ENCODE measurements around the gene MEGF9.

The MEGF9 gene

GRCh38 chr9:120710110-120710981 lies 3.9 kb downstream of the MEGF9 start:
- in situ Hi-C loops (cut with MboI; ENCODE audit: low sequenced_read_pairs), result no loop called here

GRCh38 chr9:120708526-120709224 lies 5.6 kb downstream of the MEGF9 start:
- in situ Hi-C loops (cut with MboI; ENCODE audit: low sequenced_read_pairs), result no loop called here

GRCh38 chr9:120707170-120707569 lies 7.1 kb downstream of the MEGF9 start:
- in situ Hi-C loops (cut with MboI; ENCODE audit: low sequenced_read_pairs), result no loop called here

- in situ Hi-C loops (cut with MboI; ENCODE audit: low sequenced_read_pairs), result no loop called here
Measured at GRCh38 chr9:120705174-120705573, 9.1 kb downstream of the MEGF9 start.

GRCh38 chr9:120702075-120702474 lies 12.2 kb downstream of the MEGF9 start:
- in situ Hi-C loops (cut with MboI; ENCODE audit: low sequenced_read_pairs), result no loop called here

GRCh38 chr9:120701248-120701647 lies 13.0 kb downstream of the MEGF9 start:
- in situ Hi-C loops (cut with MboI; ENCODE audit: low sequenced_read_pairs), result no loop called here

- in situ Hi-C loops (cut with MboI; ENCODE audit: low sequenced_read_pairs), result no loop called here
Measured at GRCh38 chr9:120698766-120699165, 15.5 kb downstream of the MEGF9 start.

GRCh38 chr9:120697448-120697847 lies 16.8 kb downstream of the MEGF9 start:
- in situ Hi-C loops (cut with MboI; ENCODE audit: low sequenced_read_pairs), result no loop called here

GRCh38 chr9:120696551-120697230 lies 17.6 kb downstream of the MEGF9 start:
- in situ Hi-C loops (cut with MboI; ENCODE audit: low sequenced_read_pairs), result no loop called here

GRCh38 chr9:120694559-120694958 lies 19.7 kb downstream of the MEGF9 start:
- in situ Hi-C loops (cut with MboI; ENCODE audit: low sequenced_read_pairs), result no loop called here

GRCh38 chr9:120693700-120694008 lies 20.6 kb downstream of the MEGF9 start:
- in situ Hi-C loops (cut with MboI; ENCODE audit: low sequenced_read_pairs), result no loop called here

GRCh38 chr9:120692901-120693699 lies 21.2 kb downstream of the MEGF9 start:
- in situ Hi-C loops (cut with MboI; ENCODE audit: low sequenced_read_pairs), result no loop called here

GRCh38 chr9:120690372-120690771 lies 23.9 kb downstream of the MEGF9 start:
- in situ Hi-C loops (cut with MboI; ENCODE audit: low sequenced_read_pairs), result no loop called here

- in situ Hi-C loops (cut with MboI; ENCODE audit: low sequenced_read_pairs), result no loop called here
Measured at GRCh38 chr9:120689860-120690259, 24.4 kb downstream of the MEGF9 start.

- in situ Hi-C loops (cut with MboI; ENCODE audit: low sequenced_read_pairs), result no loop called here
Measured at GRCh38 chr9:120688758-120689157, 25.5 kb downstream of the MEGF9 start.

GRCh38 chr9:120683150-120683549 lies 31.1 kb downstream of the MEGF9 start:
- in situ Hi-C loops (cut with MboI; ENCODE audit: low sequenced_read_pairs), result no loop called here

- in situ Hi-C loops (cut with MboI; ENCODE audit: low sequenced_read_pairs), result no loop called here
Measured at GRCh38 chr9:120681121-120681520, 33.1 kb downstream of the MEGF9 start.

- in situ Hi-C loops (cut with MboI; ENCODE audit: low sequenced_read_pairs), result no loop called here
Measured at GRCh38 chr9:120680579-120680978, 33.7 kb downstream of the MEGF9 start.

GRCh38 chr9:120680161-120680560 lies 34.1 kb downstream of the MEGF9 start:
- in situ Hi-C loops (cut with MboI; ENCODE audit: low sequenced_read_pairs), result no loop called here

- in situ Hi-C loops (cut with MboI; ENCODE audit: low sequenced_read_pairs), result no loop called here
Measured at GRCh38 chr9:120677965-120678364, 36.3 kb downstream of the MEGF9 start.
